Astrocyte of the cerebellum (primary cell): Measurements from ENCODE around the gene CREG1.
A peak's percentile ranks its signal among the peaks of the same experiment; 100 is the strongest.
"Not testable (repeated sequence)": the region's sequence is repeated elsewhere in the genome, so short reads cannot be mapped to it uniquely, and the experiment has no call there.

ENCODE experiments used
- DNase-seq: peaks from one replicate; pipeline ENCODE4 v3.0.0-alpha.2; 2011; ENCODE audit warnings: low read depth
- H3K4me3 ChIP-seq: 2 replicates; pipeline ENCODE4 v1.5.1; 2011; ENCODE audit warnings: mild to moderate bottlenecking, low read depth, low read length, moderate library complexity
- CTCF ChIP-seq: IDR thresholded peaks from 2 replicates; pipeline ENCODE4 v1.5.1; 2012; ENCODE audit warnings: low read length, low read depth, moderate library complexity, mild to moderate bottlenecking; ENCODE audit errors: missing control alignments
- in situ Hi-C: cut with HindIII; loops from 2 replicates; pipeline ENCODE4 v1.10.0; 2017; ENCODE audit warnings: low sequenced_read_pairs

The CREG1 gene

DNA sequence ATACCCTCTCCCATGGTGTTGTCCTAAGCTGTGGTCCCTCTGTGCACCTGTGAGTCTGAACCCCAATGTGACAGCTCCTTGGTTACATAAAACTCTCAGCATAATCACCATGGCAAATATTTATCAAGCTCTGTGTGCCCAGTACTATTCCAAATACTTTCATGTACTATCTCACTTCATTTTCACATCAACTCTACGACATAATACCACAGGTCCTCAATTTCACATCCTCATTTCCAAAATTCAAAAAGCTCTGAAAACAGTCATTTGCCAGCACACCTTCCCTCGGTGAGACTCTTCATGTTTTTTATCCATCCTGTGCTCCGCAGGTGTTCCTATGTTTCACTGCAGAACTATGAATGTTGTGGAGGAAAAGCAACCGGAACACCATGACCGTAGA, 12.4 kb upstream of the CREG1 start:
- no peak for DNase-seq
- no peak for TF ChIP-seq CTCF
- H3K4me3 ChIP-seq, result no peak overlapping the region
- in situ Hi-C loops, result loop anchor here (10.0 kb wide), 1 partner anchor 59 kb away; no protein-coding TSS in a partner anchor

- in situ Hi-C loops, result loop anchor here (10.0 kb wide), 1 partner anchor 60 kb away; no protein-coding TSS in a partner anchor
- no peak for TF ChIP-seq CTCF
- no peak overlapping the region for H3K4me3 ChIP-seq
- no peak for DNase-seq
These were observed 11.2 kb upstream of the CREG1 start for GRCh38 chr1:167564612-167565270.

- TF ChIP-seq CTCF, result no peak
- no peak for DNase-seq
- H3K4me3 ChIP-seq, result no peak overlapping the region
- in situ Hi-C loops, result loop anchor here (10.0 kb wide), 1 partner anchor 61 kb away; no protein-coding TSS in a partner anchor
These were observed 10.2 kb upstream of the CREG1 start for GRCh38 chr1:167563579-167564246.

DNA sequence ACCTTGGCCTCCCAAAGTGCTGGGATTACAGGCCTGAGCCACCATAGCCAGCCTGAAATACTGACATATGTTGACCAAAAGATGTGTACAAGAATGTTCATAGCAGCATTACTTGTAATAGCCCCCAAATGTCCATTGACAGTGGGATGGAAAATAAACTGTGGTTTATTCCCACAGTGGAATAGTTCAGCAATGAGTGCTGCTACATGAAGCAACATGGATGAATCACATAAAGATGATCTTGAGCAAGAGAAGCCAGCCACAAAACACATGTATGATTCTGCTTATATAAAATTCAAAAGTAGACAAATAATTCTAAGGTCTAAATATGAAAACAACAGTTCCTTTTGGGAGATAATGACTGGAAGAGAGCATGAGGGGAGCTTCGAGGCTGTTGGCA, 9.1 kb upstream of the CREG1 start:
- in situ Hi-C loops, result loop anchor here (10.0 kb wide), 1 partner anchor 62 kb away; no protein-coding TSS in a partner anchor
- no peak for DNase-seq
- no peak overlapping the region for H3K4me3 ChIP-seq
- TF ChIP-seq CTCF, result no peak

GRCh38 chr1:167561753-167562152, 8.2 kb upstream of the CREG1 start:
- no peak overlapping the region for H3K4me3 ChIP-seq
- TF ChIP-seq CTCF, result no peak
- no peak for DNase-seq
- in situ Hi-C loops, result loop anchor here (10.0 kb wide), 1 partner anchor 63 kb away; no protein-coding TSS in a partner anchor

DNA sequence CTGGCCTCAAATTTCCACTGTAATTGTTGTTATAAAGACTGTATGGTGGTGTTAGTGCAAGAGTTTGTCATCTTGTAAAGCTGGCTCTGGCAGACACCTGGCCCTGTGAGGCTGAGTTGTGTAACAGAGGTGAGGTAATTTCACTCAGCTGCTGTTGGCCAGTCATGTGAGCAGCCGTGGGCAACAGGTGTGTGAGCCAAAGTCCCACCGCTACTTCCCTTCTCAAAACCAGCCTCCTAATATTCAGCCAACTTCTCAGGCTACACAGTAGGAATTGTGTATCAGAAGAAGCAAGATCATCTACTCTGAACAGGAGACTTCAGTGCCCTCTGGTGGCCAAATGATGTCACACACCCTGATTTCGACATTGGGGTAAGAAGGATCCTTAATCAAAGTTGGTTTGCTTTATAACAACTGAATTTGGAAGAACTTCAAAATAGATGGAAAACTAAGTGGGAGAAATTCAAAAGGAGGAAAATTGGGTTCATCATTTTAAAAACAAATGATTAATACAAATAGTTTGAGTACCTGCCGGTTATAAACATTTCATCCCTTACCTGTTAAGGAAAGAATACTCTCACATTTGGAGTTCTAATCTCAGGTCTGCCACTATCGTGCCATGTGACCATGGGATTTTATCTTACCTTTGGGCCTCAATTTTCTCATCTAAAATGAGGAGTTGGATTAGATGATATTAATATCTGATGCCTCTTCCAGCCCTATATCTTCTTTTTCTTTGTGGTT, 2.6 kb upstream of the CREG1 start:
- DNase-seq, result peak; percentile 58
- peak; percentile 90 for TF ChIP-seq CTCF
- no peak overlapping the region for H3K4me3 ChIP-seq
- in situ Hi-C loops, result no loop called here

DNA sequence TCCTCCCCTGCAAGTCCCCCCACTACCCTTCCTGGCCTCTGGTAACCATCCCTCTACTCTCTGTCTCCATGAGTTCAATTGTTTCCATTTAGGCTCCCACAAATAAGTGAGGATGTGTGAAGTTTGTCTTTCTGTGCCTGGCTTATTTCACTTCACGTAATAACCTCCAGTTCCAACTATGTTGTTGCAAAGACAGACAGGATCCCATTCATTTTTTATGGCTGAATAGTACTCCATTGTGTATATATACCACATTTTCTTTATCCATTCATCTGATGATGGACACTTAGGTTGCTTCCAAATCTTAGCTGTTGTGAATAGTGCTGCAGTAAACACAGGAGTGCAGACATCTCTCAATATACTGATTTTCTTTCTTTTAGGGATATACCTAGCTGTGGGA, 1.5 kb upstream of the CREG1 start:
- H3K4me3 ChIP-seq, DNase-seq, in situ Hi-C loops: not testable (repeated sequence)
